COLO668 (cell line): ENCODE measurements around the gene LRRTM4.

ENCODE experiments used
- DNase-seq: peaks from one replicate; lab custom pipeline; 2025; ENCODE audit not compliant: unreplicated experiment; lab: John Stamatoyannopoulos, UW

LRRTM4 gene

GRCh38 chr2:77479395-77479794 is 42.8 kb downstream of the LRRTM4 start:
- no peak for DNase-seq

GRCh38 chr2:77470096-77470495 is 52.1 kb downstream of the LRRTM4 start:
- DNase-seq: no peak

GRCh38 chr2:77469106-77469505 is 53.1 kb downstream of the LRRTM4 start:
- no peak for DNase-seq

- DNase-seq: no peak
These were observed 62.3 kb downstream of the LRRTM4 start for GRCh38 chr2:77459840-77460239.

- DNase-seq: no peak
These were observed 64.0 kb downstream of the LRRTM4 start for GRCh38 chr2:77458216-77458615.

DNA sequence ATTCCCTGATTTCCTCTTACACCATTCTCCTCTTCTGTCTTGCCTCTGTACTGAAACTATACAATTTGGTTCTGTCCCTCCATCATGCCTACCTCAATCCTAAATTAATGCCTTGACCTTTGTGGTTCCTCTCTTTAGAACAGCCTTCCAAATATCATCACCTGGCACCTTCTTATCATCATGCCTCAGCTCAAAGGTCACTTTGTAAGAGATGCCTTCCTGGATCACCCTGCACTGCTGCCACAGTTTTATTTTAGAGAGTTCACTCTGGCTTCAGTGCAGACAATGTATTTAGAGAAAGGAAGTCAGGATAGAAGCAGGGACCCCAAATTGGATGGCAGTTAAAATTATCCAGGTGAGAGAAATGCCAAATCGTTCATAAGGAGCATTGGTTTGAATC is 64.5 kb downstream of the LRRTM4 start:
- DNase-seq: no peak

- DNase-seq: no peak
These were observed 79.1 kb downstream of the LRRTM4 start for GRCh38 chr2:77443076-77443475.

DNA sequence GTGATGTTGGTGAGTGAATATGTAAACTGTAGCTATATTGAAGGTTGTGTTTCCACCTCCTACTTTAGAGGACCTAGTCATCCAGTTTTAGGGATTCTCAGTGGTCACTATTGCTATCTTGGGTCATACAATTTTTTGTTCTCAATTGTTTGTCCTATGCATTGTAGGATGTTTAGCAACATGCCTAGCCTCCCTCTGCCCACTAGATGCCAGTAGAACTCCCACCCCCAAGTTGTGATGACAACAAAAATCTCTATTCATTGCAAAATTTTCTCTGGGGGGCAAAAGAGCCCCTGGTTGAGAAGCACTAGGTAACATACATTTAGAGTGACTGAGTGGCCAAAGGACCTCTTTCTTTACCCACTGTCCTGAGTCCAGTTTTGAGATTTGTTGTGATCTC is 87.3 kb downstream of the LRRTM4 start:
- DNase-seq: no peak

- no peak for DNase-seq
These were observed 93.2 kb downstream of the LRRTM4 start for GRCh38 chr2:77428946-77429345.

- DNase-seq: no peak
These were observed 100.2 kb downstream of the LRRTM4 start for GRCh38 chr2:77421971-77422370.

DNA sequence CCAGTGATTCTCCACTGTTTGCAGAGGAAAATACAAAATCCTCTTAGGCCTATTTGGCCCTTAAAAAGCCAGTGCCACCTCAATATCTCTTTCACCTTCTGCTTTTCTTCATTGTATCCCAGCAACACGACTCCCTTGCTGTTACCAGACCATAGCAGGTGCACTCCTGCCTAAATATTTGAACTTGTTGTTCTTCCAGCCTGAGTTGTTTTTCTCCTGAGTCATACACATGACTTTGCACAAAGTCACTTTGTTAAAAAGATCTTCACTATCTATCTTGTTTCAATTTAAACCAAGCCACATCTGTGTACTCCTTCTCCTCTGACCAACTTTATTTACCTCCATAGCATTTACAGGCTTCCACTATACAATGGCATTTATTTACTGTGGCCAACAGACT is 103.6 kb downstream of the LRRTM4 start:
- DNase-seq: no peak

GRCh38 chr2:77404189-77404588 is 118.0 kb downstream of the LRRTM4 start:
- no peak for DNase-seq

DNA sequence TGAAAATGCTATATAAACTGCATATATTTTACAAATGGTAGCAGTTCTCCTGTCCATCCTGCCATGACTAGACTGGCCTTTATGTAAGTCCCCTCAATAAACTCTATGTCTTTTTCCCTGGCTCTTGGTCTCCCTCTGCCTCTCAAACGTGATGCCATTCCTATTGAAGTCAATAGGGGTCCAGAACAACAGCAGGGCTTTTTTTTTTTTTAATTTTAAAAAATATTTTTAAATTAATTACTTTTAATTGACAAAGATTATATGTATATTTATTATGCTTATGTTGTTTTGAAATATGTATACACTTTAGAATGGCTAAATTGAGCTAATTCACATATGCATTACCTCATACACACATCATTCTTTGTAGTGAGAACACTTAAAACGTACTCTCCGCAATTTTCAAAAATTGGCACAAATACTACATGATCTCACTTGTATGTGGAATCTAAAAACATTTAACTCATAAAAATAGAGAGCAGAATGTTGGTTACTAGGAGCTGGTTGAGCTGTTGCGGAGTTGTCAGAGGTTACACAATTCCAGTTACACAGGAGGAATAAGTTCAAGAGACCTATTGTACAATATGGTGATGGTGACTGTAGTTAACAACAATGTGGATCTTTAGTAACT is 123.1 kb downstream of the LRRTM4 start:
- no peak for DNase-seq

GRCh38 chr2:77397763-77398162 is 124.4 kb downstream of the LRRTM4 start:
- DNase-seq: no peak

- no peak for DNase-seq
These were observed 127.2 kb downstream of the LRRTM4 start for GRCh38 chr2:77395011-77395410.

GRCh38 chr2:77391119-77391518 is 131.1 kb downstream of the LRRTM4 start:
- DNase-seq: no peak

- DNase-seq: no peak
These were observed 134.9 kb downstream of the LRRTM4 start for GRCh38 chr2:77387324-77387723.

GRCh38 chr2:77372636-77373035 is 149.5 kb downstream of the LRRTM4 start:
- no peak for DNase-seq

DNA sequence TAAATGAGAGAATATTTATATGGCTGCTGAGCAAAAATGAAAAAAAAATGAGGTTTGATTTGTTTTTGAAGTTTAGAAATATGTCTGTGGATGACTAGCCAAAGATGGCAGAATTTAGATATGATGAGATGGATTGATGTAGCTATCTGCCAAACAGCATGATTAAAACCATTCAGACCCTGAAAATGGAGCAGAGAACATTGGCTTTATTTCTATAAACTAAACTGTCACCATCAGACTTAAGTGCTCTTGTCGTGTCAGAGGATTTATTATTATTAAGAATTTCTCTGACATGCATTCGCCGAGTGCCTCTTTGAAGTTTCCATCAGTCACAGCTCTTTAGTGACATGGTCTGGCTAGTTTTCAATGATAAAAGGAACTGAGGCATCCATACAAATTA is 151.7 kb downstream of the LRRTM4 start:
- DNase-seq: no peak

DNA sequence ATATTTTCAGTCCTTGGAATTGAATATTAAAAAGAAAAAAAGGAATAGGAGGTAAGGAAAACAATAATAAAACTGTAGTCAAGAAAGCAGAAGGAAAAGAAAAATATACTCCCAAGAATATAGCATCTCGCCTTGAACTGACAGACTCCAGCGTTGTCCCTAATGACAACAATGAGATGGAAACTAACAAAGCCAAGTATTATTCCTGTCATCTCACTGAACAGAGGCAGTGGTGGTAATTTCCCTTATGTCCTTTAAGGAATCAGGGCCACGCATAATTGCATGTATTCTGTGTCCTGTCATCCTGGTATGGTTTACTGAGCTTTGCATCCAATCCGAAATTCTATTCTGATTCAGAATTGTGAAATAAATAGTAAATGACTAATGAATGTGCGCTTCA is 158.9 kb downstream of the LRRTM4 start:
- no peak for DNase-seq

DNA sequence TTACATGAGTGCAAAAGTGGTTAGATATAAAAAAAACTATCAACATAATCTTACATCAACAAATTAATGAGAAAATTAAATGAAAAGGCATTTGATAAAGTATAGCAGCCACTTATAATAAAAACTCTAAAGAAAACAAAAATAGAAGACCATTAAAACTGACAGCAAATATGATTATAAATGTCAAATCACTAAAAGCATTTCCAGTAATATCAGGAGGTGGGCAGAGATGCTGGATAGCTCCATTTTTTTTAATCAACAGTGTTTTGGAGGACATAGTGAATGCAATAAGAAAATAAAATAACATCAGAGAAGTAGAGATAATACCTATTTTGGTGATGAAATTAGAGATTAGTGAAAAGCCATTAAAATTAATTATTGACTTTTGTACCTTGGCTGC is 173.4 kb downstream of the LRRTM4 start:
- no peak for DNase-seq

- DNase-seq: no peak
These were observed 186.2 kb downstream of the LRRTM4 start for GRCh38 chr2:77336013-77336412.

GRCh38 chr2:77328134-77328931 is 193.8 kb downstream of the LRRTM4 start:
- no peak for DNase-seq
